Gastroesophageal sphincter (tissue), 3 donors: ENCODE measurements around the gene WDR35.

ENCODE experiments used
- POLR2A ChIP-seq, 2 donors: fragments of 450-650 bp; IDR thresholded peaks; one replicate each; pipeline ENCODE4 v1.6.1; 2017; ENCODE audit warnings: antibody characterized with exemption in 2 of 2, mild to moderate bottlenecking in 2 of 2, moderate library complexity in 1 of 2
- POLR2AphosphoS5 ChIP-seq: sonication (generic); formaldehyde crosslinking; IDR thresholded peaks from one replicate; pipeline ENCODE4 v1.6.1; 2017; ENCODE audit warnings: antibody characterized with exemption
- TF ChIP-seq, protein P1 (sequence below), 4 experiments: fragments of 200-600 bp in 2 of 4; fragments of 450-650 bp in 2 of 4; sonication (generic) in 1 of 4; IDR thresholded peaks; one replicate each; pipeline ENCODE4 v1.5.1; 2017 to 2019; ENCODE audit warnings: antibody characterized with exemption in 4 of 4, mild to moderate bottlenecking in 2 of 4, moderate library complexity in 2 of 4

DNA sequence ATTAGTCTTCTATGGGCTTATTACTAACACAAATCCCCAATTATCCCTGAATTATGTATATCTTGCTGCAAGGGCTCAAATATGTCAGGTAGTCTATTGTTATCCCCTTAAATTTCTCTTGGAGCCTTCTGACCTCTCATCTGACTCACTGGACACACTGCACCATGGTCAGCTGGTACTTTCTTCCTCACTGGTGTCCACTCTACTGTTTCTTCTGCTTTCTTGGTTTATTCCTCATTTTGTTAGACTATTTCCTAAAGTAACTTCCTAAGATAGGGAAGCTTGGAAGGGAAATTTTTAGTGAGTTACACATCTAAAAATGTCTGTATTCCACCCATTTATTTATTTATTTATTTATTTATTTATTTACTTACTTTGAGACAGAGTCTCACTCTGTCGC lies 26.5 kb downstream of the WDR35 start:
- TF ChIP-seq POLR2AphosphoS5: no peak
- TF ChIP-seq POLR2A (IDR thresholded peaks at IDR 0.05): no peak
- TF ChIP-seq, protein P1, sequence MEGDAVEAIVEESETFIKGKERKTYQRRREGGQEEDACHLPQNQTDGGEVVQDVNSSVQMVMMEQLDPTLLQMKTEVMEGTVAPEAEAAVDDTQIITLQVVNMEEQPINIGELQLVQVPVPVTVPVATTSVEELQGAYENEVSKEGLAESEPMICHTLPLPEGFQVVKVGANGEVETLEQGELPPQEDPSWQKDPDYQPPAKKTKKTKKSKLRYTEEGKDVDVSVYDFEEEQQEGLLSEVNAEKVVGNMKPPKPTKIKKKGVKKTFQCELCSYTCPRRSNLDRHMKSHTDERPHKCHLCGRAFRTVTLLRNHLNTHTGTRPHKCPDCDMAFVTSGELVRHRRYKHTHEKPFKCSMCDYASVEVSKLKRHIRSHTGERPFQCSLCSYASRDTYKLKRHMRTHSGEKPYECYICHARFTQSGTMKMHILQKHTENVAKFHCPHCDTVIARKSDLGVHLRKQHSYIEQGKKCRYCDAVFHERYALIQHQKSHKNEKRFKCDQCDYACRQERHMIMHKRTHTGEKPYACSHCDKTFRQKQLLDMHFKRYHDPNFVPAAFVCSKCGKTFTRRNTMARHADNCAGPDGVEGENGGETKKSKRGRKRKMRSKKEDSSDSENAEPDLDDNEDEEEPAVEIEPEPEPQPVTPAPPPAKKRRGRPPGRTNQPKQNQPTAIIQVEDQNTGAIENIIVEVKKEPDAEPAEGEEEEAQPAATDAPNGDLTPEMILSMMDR (IDR thresholded peaks at IDR 0.05): no peak
